CD4-positive, alpha-beta T cell treated with Interleukin-12 subunit alpha and Interleukin-12 subunit beta, for 1 hour (primary cell): ENCODE measurements around the gene RBPMS2.

Experiments used
- DNase-seq: peaks from one replicate; pipeline ENCODE4 v3.0.0-alpha.2; 2020

Gene RBPMS2

GRCh38 chr15:64716452-64716851, 58.9 kb downstream of the RBPMS2 start:
- no peak for DNase-seq

- no peak for DNase-seq
These were observed 61.8 kb downstream of the RBPMS2 start for GRCh38 chr15:64713592-64713991.

- no peak for DNase-seq
These were observed 63.0 kb downstream of the RBPMS2 start for GRCh38 chr15:64712353-64712752.

GRCh38 chr15:64710676-64711428, 64.5 kb downstream of the RBPMS2 start:
- no peak for DNase-seq

GRCh38 chr15:64706011-64706911, 69.1 kb downstream of the RBPMS2 start:
- no peak for DNase-seq

GRCh38 chr15:64705006-64705405, 70.4 kb downstream of the RBPMS2 start:
- DNase-seq: no peak

GRCh38 chr15:64703632-64703959, 71.8 kb downstream of the RBPMS2 start:
- no peak for DNase-seq

- DNase-seq: peak; percentile 95
These were observed 72.4 kb downstream of the RBPMS2 start for GRCh38 chr15:64702816-64703631.

- DNase-seq: no peak
These were observed 73.8 kb downstream of the RBPMS2 start for GRCh38 chr15:64701482-64702184.

- DNase-seq: no peak
These were observed 74.3 kb downstream of the RBPMS2 start for GRCh38 chr15:64701051-64701450.

- DNase-seq: no peak
These were observed 75.5 kb downstream of the RBPMS2 start for GRCh38 chr15:64699751-64700388.

- no peak for DNase-seq
These were observed 76.6 kb downstream of the RBPMS2 start for GRCh38 chr15:64698823-64699222.

GRCh38 chr15:64697911-64698369, 77.4 kb downstream of the RBPMS2 start:
- no peak for DNase-seq

- no peak for DNase-seq
These were observed 78.9 kb downstream of the RBPMS2 start for GRCh38 chr15:64696481-64696880.

- DNase-seq: no peak
These were observed 79.8 kb downstream of the RBPMS2 start for GRCh38 chr15:64695561-64695992.

GRCh38 chr15:64694816-64695215, 80.6 kb downstream of the RBPMS2 start:
- DNase-seq: no peak

GRCh38 chr15:64693134-64693533, 82.3 kb downstream of the RBPMS2 start:
- DNase-seq: no peak

GRCh38 chr15:64691896-64692565, 83.4 kb downstream of the RBPMS2 start:
- no peak for DNase-seq

- DNase-seq: no peak
These were observed 84.7 kb downstream of the RBPMS2 start for GRCh38 chr15:64690578-64691296.

GRCh38 chr15:64690008-64690407, 85.4 kb downstream of the RBPMS2 start:
- no peak for DNase-seq
